Measurements from ENCODE around the gene GJA4. TPM values are rescaled to one million over a fixed set of nuclear protein-coding genes. Genes with fewer than 3 reads are reported as not detected.

Gene GJA4
- total RNA-seq, 1 experiment from 2014 or later = 1.4 TPM

DNA sequence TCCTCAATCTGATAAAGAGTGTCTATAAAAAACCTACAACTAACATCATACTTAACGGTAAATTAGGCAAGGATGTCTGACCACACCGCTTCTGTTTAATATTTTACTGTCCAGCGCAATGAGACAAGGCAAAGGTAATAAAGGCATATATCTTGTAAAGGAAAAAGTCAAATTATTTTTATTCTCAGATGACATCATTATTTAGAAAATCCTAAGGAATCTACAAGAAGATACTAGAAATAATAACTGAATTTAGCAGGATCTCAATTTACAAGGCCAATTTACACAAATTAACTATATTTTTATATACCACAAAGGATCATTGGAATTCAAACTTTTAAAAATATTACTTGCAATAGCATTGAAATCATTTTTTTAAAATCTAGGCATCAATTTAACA lies 29.4 kb downstream of the GJA4 start:
- no peaks in the 10 kb centered on the region for H3K4me1 Mint-ChIP-seq
- no CpG with 5 or more reads among the region's 3 CpGs for WGBS (ENCODE audit: extremely low coverage, insufficient read length, low lambda C conversion rate)
- H3K27ac Mint-ChIP-seq = no peak overlapping the region
- H4K91ac ChIP-seq (ENCODE audit: insufficient read length, low read depth, low read length) = no peak overlapping the region
- no peak overlapping the region for H3K14ac ChIP-seq (ENCODE audit: insufficient read depth, low read length)
- H3K4me3 Mint-ChIP-seq = no peak overlapping the region
- H3K79me1 ChIP-seq (ENCODE audit: insufficient read depth, low read depth, low read length, poor library complexity, severe bottlenecking) = no peaks in the 10 kb centered on the region
- H4K8ac ChIP-seq (replicated peaks; ENCODE audit: insufficient read length, low read depth, low read length) = no peak overlapping the region
- no peaks in the 10 kb centered on the region for H3K9me3 ChIP-seq (ENCODE audit: control insufficient read depth, low read depth, low read length)
- no peak overlapping the region for H3K18ac ChIP-seq (ENCODE audit: insufficient read length, low read depth, low read length)
- DNase-seq = no peak
- H3K23ac ChIP-seq (ENCODE audit: insufficient read length, low read depth, low read length) = no peak overlapping the region
- H3K9me3 Mint-ChIP-seq = no peaks in the 10 kb centered on the region
- H3K4me1 ChIP-seq (ENCODE audit: insufficient read depth, low read length) = no peaks in the 10 kb centered on the region
- TF ChIP-seq, protein P1, sequence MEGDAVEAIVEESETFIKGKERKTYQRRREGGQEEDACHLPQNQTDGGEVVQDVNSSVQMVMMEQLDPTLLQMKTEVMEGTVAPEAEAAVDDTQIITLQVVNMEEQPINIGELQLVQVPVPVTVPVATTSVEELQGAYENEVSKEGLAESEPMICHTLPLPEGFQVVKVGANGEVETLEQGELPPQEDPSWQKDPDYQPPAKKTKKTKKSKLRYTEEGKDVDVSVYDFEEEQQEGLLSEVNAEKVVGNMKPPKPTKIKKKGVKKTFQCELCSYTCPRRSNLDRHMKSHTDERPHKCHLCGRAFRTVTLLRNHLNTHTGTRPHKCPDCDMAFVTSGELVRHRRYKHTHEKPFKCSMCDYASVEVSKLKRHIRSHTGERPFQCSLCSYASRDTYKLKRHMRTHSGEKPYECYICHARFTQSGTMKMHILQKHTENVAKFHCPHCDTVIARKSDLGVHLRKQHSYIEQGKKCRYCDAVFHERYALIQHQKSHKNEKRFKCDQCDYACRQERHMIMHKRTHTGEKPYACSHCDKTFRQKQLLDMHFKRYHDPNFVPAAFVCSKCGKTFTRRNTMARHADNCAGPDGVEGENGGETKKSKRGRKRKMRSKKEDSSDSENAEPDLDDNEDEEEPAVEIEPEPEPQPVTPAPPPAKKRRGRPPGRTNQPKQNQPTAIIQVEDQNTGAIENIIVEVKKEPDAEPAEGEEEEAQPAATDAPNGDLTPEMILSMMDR (conservative IDR thresholded peaks at IDR 0.05) = no peak
- H4K20me1 ChIP-seq (ENCODE audit: control insufficient read depth, insufficient read depth, insufficient read length) = no peaks in the 10 kb centered on the region
- H4K5ac ChIP-seq (ENCODE audit: insufficient read length, low read depth, low read length) = no peak overlapping the region
- no peak overlapping the region for H2BK12ac ChIP-seq (ENCODE audit: insufficient read length, low read depth, low read length)
- no peak overlapping the region for H3K9ac ChIP-seq (ENCODE audit: extremely low read depth, insufficient read length, low read length)
- no peak overlapping the region for H2BK20ac ChIP-seq (ENCODE audit: low read depth, low read length, poor library complexity, severe bottlenecking)
- no peak overlapping the region for H3K56ac ChIP-seq (ENCODE audit: insufficient read length, low read depth, low read length)
- no peak overlapping the region for H3T11ph ChIP-seq (ENCODE audit: low read length)
- H3K4me2 ChIP-seq (ENCODE audit: insufficient read depth, insufficient read length, low read length) = no peak overlapping the region
- no peak overlapping the region for H2BK5ac ChIP-seq (ENCODE audit: insufficient read length, low read length)
- no peak overlapping the region for H3K4ac ChIP-seq (ENCODE audit: low read depth, low read length)
- no peak overlapping the region for H2BK120ac ChIP-seq (ENCODE audit: low read depth, low read length, poor library complexity, severe bottlenecking)
- H2AK5ac ChIP-seq (ENCODE audit: insufficient read length, low read length) = no peak overlapping the region
- H3K36me3 Mint-ChIP-seq (ENCODE audit: insufficient read depth in 1 of 3, low read depth in 3 of 3) = no peaks in the 10 kb centered on the region
- H2BK15ac ChIP-seq (ENCODE audit: low read depth, low read length) = no peak overlapping the region
- H3K27ac ChIP-seq (ENCODE audit: insufficient read length, low read depth, low read length) = no peak overlapping the region
- no peaks in the 10 kb centered on the region for H3K27me3 Mint-ChIP-seq (ENCODE audit: low read depth)
- no peaks in the 10 kb centered on the region for H3K23me2 ChIP-seq (ENCODE audit: insufficient read length, low read depth, low read length, poor library complexity, severe bottlenecking)
- H3K27me3 ChIP-seq (ENCODE audit: insufficient read depth, low read length) = no peaks in the 10 kb centered on the region
- no peaks in the 10 kb centered on the region for H3K79me2 ChIP-seq (ENCODE audit: insufficient read depth, low read length)
- H2AFZ ChIP-seq (ENCODE audit: low read length) = no peak overlapping the region
